Nephron progenitor cell (in vitro differentiated cells): ENCODE results near the gene UBE2H.

ENCODE experiments used
- DNase-seq: peaks from one replicate; pipeline ENCODE4 v3.0.0; 2021
- H3K27ac Mint-ChIP-seq: 2 replicates; pipeline ENCODE4 v1.8.0; 2021; ENCODE audit warnings: mild to moderate bottlenecking, moderate library complexity, mixed read lengths
- H3K27me3 Mint-ChIP-seq: 2 replicates; pipeline ENCODE4 v1.8.0; 2021; ENCODE audit warnings: mild to moderate bottlenecking, low read depth, mixed read lengths; ENCODE audit not compliant: poor library complexity
- H3K36me3 Mint-ChIP-seq: 2 replicates; pipeline ENCODE4 v1.8.0; 2021; ENCODE audit warnings: low read depth, mixed read lengths
- H3K4me1 Mint-ChIP-seq: 2 replicates; pipeline ENCODE4 v1.8.0; 2021; ENCODE audit warnings: mixed read lengths
- H3K4me3 Mint-ChIP-seq: 2 replicates; pipeline ENCODE4 v1.8.0; 2021; ENCODE audit warnings: mild to moderate bottlenecking, moderate library complexity, mixed read lengths
- H3K9me3 Mint-ChIP-seq: 2 replicates; pipeline ENCODE4 v1.8.0; 2021; ENCODE audit warnings: mild to moderate bottlenecking, moderate library complexity, mixed read lengths
- CTCF ChIP-seq: fragments of 200-600 bp; sonication (generic); IDR thresholded peaks from 2 replicates; pipeline ENCODE4 v1.5.0; 2021; ENCODE audit warnings: antibody characterized with exemption

UBE2H gene

GRCh38 chr7:129821476-129821875 lies 131.3 kb downstream of the UBE2H start:
- Mint-ChIP-seq H3K36me3 (peaks cover 19% of the 10 kb centered on the region), H3K4me3 (no peak overlapping the region), H3K4me1 (peaks cover 9% of the 10 kb centered on the region), H3K9me3 (peaks cover 19% of the 10 kb centered on the region), H3K27me3 (peaks cover 10% of the 10 kb centered on the region), H3K27ac (no peak overlapping the region)
- no peak for TF ChIP-seq CTCF
- DNase-seq, result no peak

GRCh38 chr7:129816742-129817141 lies 136.0 kb downstream of the UBE2H start:
- Mint-ChIP-seq H3K4me1 (peaks cover 4% of the 10 kb centered on the region), H3K27me3 (peaks cover 7% of the 10 kb centered on the region), H3K4me3 (no peak overlapping the region), H3K27ac (no peak overlapping the region), H3K36me3 (peaks cover 29% of the 10 kb centered on the region), H3K9me3 (peaks cover 31% of the 10 kb centered on the region)
- no peak for DNase-seq
- no peak for TF ChIP-seq CTCF

- peaks cover 5% of the 10 kb centered on the region for H3K36me3 Mint-ChIP-seq
- no peak for DNase-seq
- H3K4me1 Mint-ChIP-seq, result peaks cover 20% of the 10 kb centered on the region
- no peaks in the 10 kb centered on the region for H3K9me3 Mint-ChIP-seq
- H3K27ac Mint-ChIP-seq, result peak overlapping the region; percentile 53
- no peak overlapping the region for H3K4me3 Mint-ChIP-seq
- H3K27me3 Mint-ChIP-seq, result peaks cover 7% of the 10 kb centered on the region
- no peak for TF ChIP-seq CTCF
Measured at GRCh38 chr7:129807863-129808262, 144.9 kb downstream of the UBE2H start.

- H3K27ac Mint-ChIP-seq, result no peak overlapping the region
- peaks cover 7% of the 10 kb centered on the region for H3K27me3 Mint-ChIP-seq
- no peak for TF ChIP-seq CTCF
- H3K9me3 Mint-ChIP-seq, result no peaks in the 10 kb centered on the region
- H3K4me3 Mint-ChIP-seq, result no peak overlapping the region
- no peaks in the 10 kb centered on the region for H3K36me3 Mint-ChIP-seq
- no peak for DNase-seq
- peaks cover 24% of the 10 kb centered on the region for H3K4me1 Mint-ChIP-seq
Measured at GRCh38 chr7:129804890-129805719, 147.7 kb downstream of the UBE2H start.

- Mint-ChIP-seq H3K36me3 (no peaks in the 10 kb centered on the region), H3K27me3 (peaks cover 7% of the 10 kb centered on the region)
- no peak for DNase-seq
Measured at GRCh38 chr7:129804111-129804889, 148.5 kb downstream of the UBE2H start.

More at GRCh38 chr7:129804111-129804889, 148.5 kb downstream of the UBE2H start:
- H3K27ac Mint-ChIP-seq, result no peak overlapping the region
- no peaks in the 10 kb centered on the region for H3K9me3 Mint-ChIP-seq
- no peak for TF ChIP-seq CTCF
- peaks cover 24% of the 10 kb centered on the region for H3K4me1 Mint-ChIP-seq
- no peak overlapping the region for H3K4me3 Mint-ChIP-seq
